Stimulated activated CD4-positive, alpha-beta T cell treated with anti-CD3 and anti-CD28 coated beads, Interleukin-12 subunit alpha, Interleukin-12 subunit beta, amount 100 ng/mL, for 48 hours (primary cell): ENCODE measurements around the gene RABEPK.
"Not testable (repeated sequence)": the region's sequence is repeated elsewhere in the genome, so short reads cannot be mapped to it uniquely, and the experiment has no call there.

ENCODE experiments used
- DNase-seq, 3 donors: peaks; one replicate each; pipeline ENCODE4 v3.0.0-alpha.2; 2020; ENCODE audit warnings: low read depth in 2 of 3, low spot score in 1 of 3

The RABEPK gene, protein sequence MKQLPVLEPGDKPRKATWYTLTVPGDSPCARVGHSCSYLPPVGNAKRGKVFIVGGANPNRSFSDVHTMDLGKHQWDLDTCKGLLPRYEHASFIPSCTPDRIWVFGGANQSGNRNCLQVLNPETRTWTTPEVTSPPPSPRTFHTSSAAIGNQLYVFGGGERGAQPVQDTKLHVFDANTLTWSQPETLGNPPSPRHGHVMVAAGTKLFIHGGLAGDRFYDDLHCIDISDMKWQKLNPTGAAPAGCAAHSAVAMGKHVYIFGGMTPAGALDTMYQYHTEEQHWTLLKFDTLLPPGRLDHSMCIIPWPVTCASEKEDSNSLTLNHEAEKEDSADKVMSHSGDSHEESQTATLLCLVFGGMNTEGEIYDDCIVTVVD

DNA sequence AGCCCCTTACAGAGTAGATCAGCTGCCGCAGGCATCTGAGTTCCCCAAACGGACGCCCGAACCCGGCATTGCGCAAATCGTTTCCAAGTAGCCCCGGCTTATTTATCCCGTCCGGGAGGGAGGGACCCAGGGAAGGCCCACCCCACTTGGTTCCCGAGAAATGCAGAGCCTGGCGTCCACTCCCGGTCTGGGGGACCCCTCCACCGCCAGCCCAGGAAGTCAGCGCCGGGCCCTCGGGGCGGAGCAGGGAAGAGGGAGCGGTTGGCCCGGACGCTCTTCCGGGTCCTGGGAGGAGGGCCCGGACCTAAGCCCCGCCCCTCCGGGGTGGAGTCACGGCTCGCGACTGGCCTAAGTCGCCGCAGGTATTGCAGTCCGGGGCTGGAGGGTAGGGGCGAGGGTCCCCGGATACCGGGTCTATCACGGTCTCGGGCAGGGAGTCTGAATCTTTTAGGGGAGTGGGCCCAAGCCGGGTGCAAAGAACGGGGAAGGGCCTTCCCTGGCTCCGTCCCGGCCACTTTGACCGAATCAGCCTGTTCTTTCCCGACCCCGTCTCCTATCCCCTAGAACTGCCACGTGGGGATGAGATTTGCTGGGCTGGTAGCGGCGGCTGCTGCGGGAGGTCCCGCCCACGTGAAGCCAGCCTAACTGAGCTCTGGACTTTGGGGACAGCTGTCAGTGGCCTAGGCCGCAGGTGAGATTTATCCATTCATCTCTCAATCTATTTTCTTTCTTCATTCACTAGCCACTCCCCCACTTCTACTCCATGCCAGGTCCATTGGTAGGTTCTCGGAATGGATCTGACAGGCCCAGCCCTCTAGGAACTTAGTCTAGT lies at the start of gene RABEPK:
Gene RABEPK (plus strand): TSS at position 327 of the 832 bp plus-strand sequence. CDS start 2,472 bp downstream, outside the sequence.
- peak; percentile 78 to 93 (median 88) for DNase-seq

GRCh38 chr9:125151730-125152129 lies 48.6 kb upstream of the RABEPK start:
- DNase-seq, result no peak

- DNase-seq, result no peak
These were observed 46.5 kb upstream of the RABEPK start for GRCh38 chr9:125153712-125154367.

DNA sequence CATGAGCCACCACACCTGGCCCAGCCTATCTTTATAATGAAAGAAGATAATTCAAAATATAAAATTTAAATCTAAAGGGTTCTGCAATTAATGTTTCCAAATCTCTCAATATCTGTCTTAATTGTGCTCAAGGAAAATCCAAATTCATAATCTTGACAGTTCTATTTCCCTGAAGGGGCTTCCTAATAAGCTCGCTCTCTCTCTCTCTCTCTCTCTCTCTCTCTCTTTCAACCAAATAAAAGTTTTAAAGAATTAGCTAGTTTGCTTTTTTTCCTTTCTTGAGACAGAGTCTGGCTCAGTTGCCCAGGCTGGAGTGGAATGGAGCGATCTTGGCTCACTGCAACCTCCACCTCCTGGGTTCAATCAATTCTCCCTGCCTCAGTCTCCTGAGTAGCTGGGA lies 43.8 kb upstream of the RABEPK start:
- DNase-seq, result no peak

DNA sequence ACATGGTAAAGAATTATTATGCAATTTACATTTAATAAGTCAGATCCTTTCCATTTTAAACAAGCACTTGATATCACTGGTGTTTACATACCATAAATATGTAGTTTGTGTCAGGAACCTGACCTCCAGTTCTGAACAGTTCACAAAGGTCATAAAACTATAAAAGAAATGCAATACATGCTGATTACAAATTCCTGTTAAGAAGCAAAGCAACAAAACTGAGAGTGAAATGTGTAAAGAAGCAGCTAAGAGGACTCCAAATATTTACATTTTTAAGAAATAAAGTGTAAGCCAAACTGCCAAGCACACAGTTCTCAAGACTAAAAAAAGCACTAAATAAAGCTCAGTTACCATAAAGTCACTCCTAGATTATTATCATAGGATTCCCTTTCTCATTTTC lies 39.6 kb upstream of the RABEPK start:
- DNase-seq, result no peak

- DNase-seq, result no peak
These were observed 38.9 kb upstream of the RABEPK start for GRCh38 chr9:125161284-125161918.

DNA sequence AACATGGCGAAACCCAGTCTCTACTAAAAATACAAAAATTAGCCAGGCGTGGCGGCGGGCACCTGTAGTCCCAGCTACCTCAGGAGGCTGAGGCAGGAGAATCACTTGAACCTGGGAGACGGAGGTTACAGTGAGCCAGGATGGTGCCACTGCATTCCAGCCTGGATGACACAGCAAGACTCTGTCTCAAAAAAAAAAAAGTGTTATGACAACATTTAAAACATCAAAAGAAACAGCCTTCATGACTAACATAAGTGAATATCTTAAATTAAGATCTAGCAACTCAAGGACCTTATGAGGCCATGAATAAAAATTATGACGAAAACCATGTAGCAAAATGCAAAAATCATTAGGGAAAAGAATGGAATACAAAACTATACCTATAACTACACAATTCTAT lies 37.5 kb upstream of the RABEPK start:
- DNase-seq, result not testable (repeated sequence)

DNA sequence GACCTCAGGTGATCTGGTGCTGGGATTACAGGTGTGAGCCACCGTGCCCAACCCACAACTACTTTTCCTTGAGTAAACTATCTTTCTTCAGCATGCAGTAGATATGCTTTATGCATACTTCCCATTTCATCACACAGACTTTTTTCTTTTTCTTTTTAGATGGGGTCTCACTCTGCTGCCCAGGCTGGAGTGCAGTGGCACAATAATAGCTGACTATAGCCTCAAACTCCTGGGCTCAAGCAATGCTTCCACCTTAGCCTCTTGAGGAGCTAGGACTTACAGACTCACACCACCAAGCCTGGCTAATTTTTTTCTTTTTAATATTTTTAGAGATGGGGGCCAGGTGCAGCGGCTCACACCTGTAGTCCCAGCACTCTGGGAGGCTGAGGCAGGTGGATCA lies 33.6 kb upstream of the RABEPK start:
- DNase-seq, result no peak

GRCh38 chr9:125169895-125170294 lies 30.4 kb upstream of the RABEPK start:
- DNase-seq, result no peak

DNA sequence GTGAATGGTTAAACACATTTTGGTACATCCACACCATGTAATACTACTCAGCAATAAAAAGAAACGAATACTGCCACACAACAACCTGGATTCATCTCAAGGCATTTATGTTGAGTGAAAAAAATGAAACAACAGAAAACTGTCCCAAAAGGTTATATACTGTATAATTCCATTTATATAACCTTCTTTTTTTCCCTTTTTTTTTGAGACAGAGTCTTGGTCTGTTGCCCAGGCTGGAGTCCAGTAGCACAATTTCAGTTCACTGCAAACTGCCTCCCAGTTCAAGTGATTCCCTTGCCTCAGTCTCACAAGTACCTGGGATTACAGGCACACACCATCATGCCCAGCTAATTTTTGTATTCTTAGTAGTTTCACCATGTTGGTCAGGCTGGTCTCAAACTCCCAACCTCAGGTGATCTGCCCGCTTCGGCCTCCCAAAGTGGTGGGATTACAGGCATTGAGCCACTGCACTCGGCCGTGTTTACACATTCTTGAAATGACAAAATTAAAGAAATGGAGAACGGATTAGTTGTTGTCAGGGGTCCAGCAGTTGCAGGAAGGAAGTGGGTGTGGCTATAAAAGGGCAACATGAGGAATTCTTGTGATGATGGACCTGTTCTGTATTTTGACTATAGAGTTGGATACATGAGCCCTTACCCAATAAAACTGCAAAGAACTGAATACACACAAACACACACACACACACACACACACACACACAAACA lies 28.1 kb upstream of the RABEPK start:
- DNase-seq, result no peak

- DNase-seq, result no peak
These were observed 23.7 kb upstream of the RABEPK start for GRCh38 chr9:125176636-125177035.

DNA sequence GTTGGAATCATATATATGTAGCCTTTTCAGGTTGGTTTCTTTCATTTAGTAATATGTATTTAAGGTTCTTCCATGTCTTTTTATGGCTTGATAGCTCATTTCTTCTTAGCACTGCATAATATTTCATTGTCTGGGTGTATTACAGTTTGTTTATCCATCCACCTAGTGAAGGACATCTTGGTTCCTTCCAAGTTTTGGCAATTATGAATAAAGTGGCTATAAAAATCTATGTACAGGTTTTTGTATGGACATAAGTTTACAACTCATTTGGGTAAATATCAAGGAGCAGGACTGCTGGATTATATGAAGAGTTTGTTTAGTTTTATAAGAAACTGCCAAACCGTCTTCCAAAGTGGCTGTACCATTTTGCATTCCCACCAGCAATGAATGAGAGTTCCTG lies 22.5 kb upstream of the RABEPK start:
- DNase-seq, result no peak

GRCh38 chr9:125179776-125180175 lies 20.6 kb upstream of the RABEPK start:
- DNase-seq, result not testable (repeated sequence)

GRCh38 chr9:125180876-125181275 lies 19.5 kb upstream of the RABEPK start:
- no peak for DNase-seq

- DNase-seq, result not testable (repeated sequence)
These were observed 18.6 kb upstream of the RABEPK start for GRCh38 chr9:125181756-125182155.

DNA sequence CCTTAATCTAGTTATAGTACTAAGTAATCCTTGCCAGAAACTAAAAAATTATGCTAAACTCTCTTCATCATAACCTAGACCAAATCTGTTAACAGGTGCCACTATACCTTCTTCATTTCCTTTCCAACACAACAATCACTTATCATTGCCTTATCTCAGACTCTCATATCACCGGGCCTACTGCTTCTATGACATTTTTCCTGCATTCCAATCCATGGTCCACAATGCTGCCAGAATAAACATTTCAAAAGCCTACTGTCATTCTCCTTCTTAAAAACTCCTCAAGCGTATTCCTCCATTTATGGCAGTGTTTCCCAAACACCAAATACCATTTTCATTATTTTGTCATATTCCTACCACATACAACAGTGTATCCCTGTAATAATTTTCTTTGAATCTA lies 17.3 kb upstream of the RABEPK start:
- no peak for DNase-seq

GRCh38 chr9:125183561-125183960 lies 16.8 kb upstream of the RABEPK start:
- DNase-seq, result no peak

DNA sequence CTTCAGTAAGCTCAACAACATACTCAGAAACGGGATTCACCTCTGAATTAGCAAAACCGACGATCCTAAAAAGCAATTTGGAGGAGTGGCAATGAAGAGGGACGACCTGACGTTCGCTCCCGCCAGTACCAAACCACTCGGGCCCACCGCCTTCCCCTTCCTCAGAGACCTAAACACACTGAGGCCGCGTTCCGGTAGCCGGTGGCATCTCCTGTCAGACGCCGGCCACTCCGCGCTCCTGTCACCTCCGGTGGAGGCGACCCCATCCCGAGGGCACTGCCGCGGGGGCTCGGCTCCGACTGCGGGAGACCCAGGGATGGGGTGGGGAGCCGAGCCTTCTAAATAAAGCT lies 11.4 kb upstream of the RABEPK start:
- peak in 1 of 3 donors; percentile 15 for DNase-seq

DNA sequence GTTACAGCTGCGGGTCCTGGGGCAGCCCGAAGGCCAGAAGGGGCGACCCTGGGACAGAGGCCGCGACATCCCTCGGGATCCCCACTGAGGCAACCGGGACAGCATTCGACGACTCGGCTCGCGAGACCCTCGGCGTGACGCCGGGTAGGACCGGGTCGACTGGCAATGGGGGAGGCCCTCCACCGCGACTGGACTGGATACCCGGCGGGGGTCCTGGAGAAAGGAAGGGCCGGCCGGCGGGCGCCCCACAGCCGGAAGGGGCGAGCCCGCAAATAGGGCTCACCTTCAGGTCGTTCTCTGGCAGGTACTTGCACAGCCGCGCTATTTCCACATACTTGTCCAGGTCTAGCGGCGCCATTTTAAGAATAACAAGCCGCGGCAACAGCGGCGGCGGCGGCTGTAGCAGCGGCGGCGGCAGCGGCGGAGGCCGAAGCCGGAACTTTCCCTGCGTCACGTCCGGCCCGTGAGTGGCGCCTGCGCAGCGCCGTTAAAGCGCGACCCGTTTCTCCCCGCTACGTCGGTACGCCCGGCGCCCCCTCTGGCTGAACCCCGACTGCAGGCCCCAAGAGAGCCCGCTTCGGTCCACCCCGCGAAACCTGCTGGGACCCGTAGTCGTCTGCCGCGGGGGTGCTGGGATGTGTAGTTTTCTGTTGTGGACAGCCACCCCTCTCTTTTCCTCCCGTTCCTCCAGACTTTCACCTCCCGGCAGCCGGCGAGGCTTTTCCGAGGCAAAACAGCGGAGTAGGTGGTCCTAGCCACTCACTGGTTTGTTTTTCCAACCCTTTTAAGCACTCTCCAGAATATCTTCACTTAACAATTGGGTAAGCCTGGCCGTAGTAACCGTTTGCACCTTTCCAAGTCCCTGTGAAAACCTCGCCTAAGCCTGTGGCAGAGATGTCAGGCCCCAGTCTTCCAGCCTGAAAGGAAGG lies 10.7 kb upstream of the RABEPK start, which contains the start of gene PPP6C:
Gene PPP6C (minus strand): TSS at position 443 of the 929 bp plus-strand sequence. CDS start 85 bp downstream, at position 358.
- DNase-seq, result peak; percentile 95 to 98 (median 97)
